ENCODE measurements around the gene FCHO2.

Gene FCHO2

GRCh38 chr5:73137563-73138530, 182.0 kb downstream of the FCHO2 start:
- Histone ChIP-seq H3K9ac (ENCODE audit: low read length in 5 of 5) (no peak overlapping the region), H3K4me3 (ENCODE audit: low read depth in 1 of 5, low read length in 5 of 5) (no peak overlapping the region), H3K9me3 (ENCODE audit: control insufficient read depth in 5 of 5, low read length in 5 of 5) (no peaks in the 10 kb centered on the region), H3K4me1 (ENCODE audit: control insufficient read depth in 5 of 5, insufficient read depth in 5 of 5, low read length in 5 of 5) (peaks cover 0 to 6% (median 0%) of the 10 kb centered on the region in 5 donors), H3K36me3 (ENCODE audit: control insufficient read depth in 5 of 5, insufficient read depth in 5 of 5, low read length in 5 of 5) (no peaks in the 10 kb centered on the region), H3K27me3 (ENCODE audit: control insufficient read depth in 5 of 5, insufficient read depth in 4 of 5, low read length in 5 of 5) (peaks cover 12 to 25% (median 19%) of the 10 kb centered on the region in 5 donors), H3K27ac (ENCODE audit: low read depth, low read length) (no peak overlapping the region)

GRCh38 chr5:73139485-73139884, 183.6 kb downstream of the FCHO2 start:
- Histone ChIP-seq H3K4me3 (ENCODE audit: low read depth in 1 of 5, low read length in 5 of 5) (no peak overlapping the region), H3K27me3 (ENCODE audit: control insufficient read depth in 5 of 5, insufficient read depth in 4 of 5, low read length in 5 of 5) (peaks cover 12 to 25% (median 19%) of the 10 kb centered on the region in 5 donors), H3K9me3 (ENCODE audit: control insufficient read depth in 5 of 5, low read length in 5 of 5) (no peaks in the 10 kb centered on the region), H3K27ac (ENCODE audit: low read depth, low read length) (no peak overlapping the region), H3K36me3 (ENCODE audit: control insufficient read depth in 5 of 5, insufficient read depth in 5 of 5, low read length in 5 of 5) (no peaks in the 10 kb centered on the region), H3K9ac (ENCODE audit: low read length in 5 of 5) (no peak overlapping the region), H3K4me1 (ENCODE audit: control insufficient read depth in 5 of 5, insufficient read depth in 5 of 5, low read length in 5 of 5) (peaks cover 0 to 6% (median 0%) of the 10 kb centered on the region in 5 donors)

All from subcutaneous abdominal adipose tissue (tissue), 5 donors.